ENCODE data around the gene OR10V1. TPM values are rescaled to one million over a fixed set of nuclear protein-coding genes. Genes with fewer than 3 reads are reported as not detected.
A peak's percentile ranks its signal among the peaks of the same experiment; 100 is the strongest.

The OR10V1 gene, protein sequence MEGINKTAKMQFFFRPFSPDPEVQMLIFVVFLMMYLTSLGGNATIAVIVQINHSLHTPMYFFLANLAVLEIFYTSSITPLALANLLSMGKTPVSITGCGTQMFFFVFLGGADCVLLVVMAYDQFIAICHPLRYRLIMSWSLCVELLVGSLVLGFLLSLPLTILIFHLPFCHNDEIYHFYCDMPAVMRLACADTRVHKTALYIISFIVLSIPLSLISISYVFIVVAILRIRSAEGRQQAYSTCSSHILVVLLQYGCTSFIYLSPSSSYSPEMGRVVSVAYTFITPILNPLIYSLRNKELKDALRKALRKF
- polyA plus RNA-seq (ENCODE audit: insufficient read length in 4 of 4): not detected

DNA sequence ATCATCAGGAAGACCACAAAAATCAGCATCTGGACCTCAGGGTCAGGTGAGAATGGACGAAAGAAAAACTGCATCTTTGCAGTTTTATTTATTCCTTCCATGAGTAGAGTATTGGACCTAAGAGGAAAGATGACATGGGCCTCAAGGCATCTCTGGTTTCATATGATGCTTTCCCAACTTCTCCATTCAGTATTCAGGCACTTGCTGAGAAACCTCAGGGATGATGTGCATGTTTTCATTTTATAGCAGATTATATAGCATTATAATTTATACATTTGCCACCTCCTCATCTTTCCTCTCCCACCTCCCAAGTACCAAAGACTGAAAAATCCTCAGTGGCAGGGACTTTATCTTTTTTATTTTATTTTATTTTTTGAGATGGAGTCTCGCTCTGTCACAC lies at the start of gene OR10V1:
Gene OR10V1 (minus strand): TSS at position 101 of the 400 bp plus-strand sequence. CDS start 0 bp downstream, at position 101.
- no peak for DNase-seq (ENCODE audit: low read depth in 4 of 4, low spot score in 3 of 4)

DNA sequence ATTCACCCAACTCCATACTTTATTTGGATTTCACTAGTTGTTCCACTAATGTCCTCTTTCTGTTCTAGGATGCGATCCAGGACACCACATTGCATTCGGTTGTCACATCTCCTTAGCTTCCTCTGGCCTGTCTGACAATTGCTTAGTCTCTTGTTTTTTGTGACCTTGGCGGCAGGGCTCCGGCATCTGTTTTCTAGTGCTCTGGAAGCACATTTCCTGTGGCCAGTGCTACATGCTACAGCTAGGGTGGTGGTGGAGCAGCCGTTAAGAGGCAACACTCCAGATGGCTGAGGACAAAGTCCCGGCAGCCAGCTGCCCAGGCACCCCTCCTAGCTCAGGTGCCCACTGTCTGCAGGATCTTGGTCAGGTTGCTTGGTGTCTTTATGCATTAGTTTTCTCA lies 48.3 kb upstream of the OR10V1 start:
- DNase-seq (ENCODE audit: low read depth in 4 of 4, low spot score in 3 of 4): no peak

DNA sequence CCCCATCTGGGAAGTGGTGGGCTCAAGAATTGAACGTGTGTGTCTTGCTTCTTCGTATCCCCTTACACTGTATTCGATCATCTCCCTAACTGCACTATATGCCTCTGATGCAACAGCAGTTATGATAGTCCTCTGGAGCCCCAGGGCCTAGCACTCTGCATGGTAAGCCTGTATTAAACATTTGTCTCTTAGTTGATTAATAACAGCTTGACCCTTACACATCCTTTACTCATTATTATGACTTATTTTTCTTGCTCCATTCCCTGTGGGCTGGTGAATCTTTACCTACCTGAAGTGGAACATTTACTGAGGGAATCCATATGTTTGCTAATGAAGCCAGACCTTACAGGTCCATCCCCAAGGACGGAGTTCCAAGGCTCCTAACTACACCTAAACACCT lies 47.1 kb upstream of the OR10V1 start:
- no peak for DNase-seq (ENCODE audit: low read depth in 4 of 4, low spot score in 3 of 4)

DNA sequence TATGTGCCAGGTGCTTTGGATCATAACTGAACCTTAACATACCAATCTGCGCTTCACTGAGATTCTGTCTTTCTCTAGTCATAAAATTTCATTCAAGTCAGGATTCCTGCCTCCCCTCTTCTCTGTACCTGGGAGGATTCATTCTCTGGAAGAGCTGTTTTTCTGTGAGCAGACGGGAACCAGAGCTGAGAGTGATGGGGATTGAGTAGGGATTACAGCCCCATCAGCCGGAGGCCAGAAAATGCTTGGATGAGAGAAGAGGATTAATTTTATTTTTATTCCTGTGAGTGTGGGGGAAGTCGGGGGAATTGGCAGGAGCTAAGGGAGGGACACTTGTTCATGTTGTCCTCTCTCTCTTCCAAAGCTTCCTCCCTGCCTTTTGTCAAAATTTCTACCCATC lies 46.3 kb upstream of the OR10V1 start:
- no peak for DNase-seq (ENCODE audit: low read depth in 4 of 4, low spot score in 3 of 4)

DNA sequence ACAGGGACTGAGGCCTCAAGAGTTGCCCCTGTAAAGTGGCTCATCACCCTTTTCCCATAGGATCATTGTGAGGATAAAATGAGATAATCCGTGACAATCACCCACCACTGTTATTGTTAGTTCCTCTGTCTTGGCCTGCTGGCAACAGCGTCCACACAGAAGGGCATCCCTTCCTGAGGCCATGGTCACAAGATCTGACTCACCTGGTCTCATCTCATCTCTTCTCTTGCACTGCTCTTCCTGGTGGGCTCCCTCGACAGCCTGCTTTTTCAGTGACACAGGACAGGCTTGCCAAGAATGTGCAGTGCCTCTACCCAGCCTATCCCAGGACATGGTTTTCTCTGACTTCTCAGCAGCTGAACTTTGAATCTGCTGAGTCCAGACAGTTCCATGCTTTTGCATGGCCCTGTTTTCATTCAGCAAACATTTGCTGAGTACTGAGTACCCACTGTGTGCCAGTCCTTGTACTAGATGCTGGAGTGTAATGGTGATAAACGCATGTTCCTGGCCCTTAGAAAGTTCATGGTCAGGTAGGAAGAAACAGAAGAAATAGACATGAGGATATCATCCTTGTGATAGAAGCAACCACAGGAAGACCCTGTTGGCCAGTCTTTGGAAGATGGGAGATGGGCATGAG lies 44.9 kb upstream of the OR10V1 start:
- DNase-seq (ENCODE audit: low read depth in 4 of 4, low spot score in 3 of 4): no peak

DNA sequence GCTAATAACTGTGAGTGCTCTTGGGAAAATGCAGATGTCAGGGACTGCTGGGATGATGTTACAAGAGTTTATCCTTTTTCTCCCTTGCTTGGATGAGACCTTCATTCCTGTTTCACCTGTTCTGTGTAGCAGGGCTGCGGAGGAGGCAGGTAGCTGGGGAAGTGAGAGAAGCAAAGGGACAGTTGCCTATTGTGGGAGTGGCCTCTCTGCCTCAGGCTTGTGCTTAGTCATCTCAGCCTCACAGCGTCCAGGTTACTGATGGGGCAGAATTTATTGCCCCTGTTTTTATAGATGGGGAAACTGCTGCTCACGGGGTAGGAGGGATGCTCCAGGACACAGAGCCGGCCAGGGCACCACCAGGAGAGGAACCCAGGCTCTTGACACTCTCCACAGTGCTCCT lies 43.2 kb upstream of the OR10V1 start:
- DNase-seq (ENCODE audit: low read depth in 4 of 4, low spot score in 3 of 4): no peak

DNA sequence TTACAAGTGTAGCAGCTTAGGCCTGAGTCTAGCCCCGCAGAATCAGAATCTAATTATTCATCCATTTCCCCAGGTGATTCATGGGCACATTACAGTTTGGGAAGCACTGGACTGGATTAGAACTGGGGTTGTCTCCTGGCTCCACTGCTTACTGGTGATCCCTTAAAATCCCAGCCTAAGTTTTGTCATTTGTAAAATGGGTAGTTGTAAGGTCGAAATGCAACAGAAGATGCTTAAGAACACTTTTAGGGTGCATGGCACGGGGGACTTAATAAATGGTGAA lies 42.9 kb upstream of the OR10V1 start:
- DNase-seq (ENCODE audit: low read depth in 4 of 4, low spot score in 3 of 4): no peak

DNA sequence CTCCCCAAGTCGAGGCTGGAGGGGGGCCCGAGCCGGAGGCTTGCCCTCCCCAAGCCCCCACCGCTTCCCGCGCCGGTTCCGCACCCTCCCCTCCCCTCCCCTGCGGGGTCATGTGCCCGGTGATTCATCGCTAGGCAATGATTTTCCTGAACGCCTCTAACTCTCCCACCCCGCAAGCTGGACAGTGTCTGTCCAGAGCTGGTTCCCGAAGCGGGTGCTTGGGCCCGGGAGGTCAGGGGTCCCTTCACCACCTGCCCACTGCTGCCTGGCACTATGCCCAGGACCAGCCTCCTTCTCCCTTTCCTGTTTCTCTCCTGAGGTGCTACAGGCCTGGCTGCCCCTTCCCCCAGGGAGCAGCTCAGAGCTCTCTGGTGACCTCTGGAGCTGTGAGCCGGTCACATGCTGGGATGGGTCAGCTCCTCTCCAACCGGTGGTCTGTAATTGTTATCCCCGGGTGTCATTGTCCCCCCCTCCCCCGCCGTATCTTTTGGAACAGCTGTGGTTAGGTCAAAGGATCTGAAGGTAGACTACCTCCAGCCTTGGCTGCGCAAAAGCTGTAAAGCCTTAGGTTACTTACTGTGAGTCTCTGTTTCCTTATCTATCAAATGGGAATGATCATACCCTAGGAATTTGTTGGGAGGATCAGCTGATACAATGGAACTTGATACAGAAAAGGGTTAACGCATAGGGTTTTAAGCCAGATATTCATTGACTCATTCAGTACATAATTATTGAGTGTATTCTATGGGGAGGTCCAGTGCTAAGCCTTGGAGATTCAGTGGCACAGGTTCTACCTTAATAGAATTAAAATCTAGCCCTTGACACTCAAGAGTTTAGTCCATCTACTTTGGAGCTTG lies 42.3 kb upstream of the OR10V1 start:
- DNase-seq (ENCODE audit: low read depth in 4 of 4, low spot score in 3 of 4): peak in 2 of 4 donors; percentile 25 to 31

DNA sequence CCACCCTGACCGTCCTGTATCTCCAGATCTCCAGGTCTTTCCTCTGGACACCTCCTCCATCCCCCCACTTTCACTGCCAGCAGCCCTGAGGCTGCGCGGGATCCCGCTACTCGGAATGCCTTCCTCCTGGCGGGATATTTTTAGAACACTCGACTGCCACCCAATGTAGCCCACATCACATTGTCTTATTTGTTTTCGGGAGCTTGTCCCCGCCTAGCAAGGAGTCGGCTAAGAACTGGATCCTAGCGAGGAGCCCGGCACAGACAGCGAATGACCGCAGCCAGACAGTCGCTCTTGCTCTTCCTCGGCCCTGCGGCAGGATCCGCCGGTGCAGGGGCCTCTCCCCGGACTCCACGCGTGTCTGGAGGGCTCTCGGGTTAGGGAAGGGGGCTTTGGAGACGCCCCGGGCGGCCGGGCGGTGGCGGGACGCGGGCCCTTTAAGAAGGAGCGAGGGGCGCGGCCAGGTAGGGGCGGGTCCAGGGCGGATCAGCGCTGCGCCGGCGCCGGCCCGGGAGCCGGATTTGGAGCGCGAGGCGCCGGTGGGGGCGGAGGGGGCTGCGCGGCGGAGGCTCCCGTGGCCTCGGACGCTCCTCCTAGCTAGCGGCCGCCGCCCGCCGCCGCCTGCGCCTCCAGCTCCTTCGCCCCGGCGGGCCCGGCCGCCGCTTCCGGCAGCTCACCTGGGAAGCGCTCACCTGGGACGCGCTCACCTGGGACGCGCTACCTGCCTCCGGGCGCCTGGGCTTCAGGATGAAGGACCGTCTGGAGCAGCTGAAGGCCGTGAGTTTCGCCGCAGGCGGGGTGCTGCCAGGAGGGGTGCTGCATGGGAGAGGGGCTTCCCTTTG lies 41.4 kb upstream of the OR10V1 start, which contains the start of gene STX3:
Gene STX3 (plus strand): TSS at position 518 of the 842 bp plus-strand sequence. CDS start 230 bp downstream, at position 748.
- peak in 3 of 4 donors; percentile 25 to 31 (median 27) for DNase-seq (ENCODE audit: low read depth in 4 of 4, low spot score in 3 of 4)

DNA sequence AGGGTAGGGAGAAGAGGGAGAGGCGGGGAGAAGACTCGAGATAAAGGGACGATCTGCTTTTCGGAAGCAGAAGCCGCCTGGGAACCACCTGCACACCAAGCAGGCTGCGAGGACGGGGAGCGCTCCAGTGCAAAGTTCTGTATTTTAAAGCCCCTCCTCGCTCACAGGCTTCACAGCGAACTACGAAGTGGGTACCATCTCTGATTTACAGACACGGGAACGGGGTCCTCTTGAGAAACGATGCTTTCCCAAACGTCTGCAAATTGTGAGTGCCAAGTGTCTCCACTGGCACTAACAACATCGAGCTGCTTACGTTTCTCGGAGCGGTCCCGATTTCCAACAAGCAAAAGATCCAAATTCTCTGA lies 40.8 kb upstream of the OR10V1 start:
- DNase-seq (ENCODE audit: low read depth in 4 of 4, low spot score in 3 of 4): no peak

DNA sequence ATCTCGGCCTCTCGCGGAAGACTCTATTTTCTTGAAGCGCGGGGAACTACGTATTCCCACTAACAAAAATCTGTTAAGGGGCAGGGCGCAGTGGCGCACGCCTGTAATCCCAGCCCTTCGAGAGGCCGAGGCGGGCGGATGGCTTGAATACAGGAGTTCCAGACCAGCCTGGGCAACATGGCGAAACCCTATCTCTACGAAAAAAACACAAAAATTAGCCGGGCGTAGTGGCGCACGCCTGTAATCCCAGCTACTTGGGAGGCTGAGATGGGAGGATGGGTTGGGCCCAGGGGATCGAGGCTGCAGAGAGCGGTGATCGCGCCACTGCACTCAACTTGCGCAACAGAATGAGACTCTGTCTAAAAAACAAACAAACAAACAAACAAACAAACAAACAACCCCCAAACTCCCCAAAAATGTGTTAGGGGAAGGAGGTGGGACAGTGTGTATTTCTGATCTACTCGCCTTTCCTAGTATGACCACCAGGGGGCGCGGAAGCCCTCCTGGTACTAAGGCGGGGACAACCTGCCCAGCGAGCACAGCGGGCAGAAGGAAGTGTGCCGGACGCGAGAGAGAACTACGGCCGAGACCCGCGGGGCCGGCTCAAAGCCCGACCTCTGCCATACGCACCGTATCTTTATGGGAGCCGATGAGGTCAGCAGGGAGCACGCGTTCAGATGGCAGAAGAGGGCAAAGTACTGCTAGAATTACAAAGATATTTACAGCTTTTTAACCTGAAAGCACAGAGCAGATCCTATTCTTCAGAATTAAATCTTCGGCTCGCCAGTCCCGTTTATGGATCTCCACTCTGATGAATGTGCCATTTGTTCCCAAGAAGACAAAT lies 40.2 kb upstream of the OR10V1 start:
- peak in 3 of 4 donors; percentile 50 to 66 (median 51) for DNase-seq (ENCODE audit: low read depth in 4 of 4, low spot score in 3 of 4)

DNA sequence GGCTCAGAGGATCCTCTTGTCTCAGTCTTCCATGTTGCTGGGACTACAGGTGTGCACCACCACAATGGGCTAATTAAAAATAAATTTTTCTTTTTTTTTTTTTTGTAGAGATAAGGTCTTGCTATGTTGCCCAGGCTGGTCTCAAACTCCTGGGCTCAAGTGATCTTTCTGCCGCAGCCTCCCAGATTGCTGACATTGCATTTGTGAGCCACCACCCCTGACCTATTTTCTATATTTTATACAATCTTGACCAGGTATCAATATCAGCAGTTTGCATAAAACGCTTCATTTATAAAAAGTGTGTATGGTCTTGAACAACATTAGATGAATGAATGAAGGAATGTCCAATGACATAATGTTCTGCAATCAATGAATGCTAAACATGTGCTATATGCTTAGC lies 32.5 kb upstream of the OR10V1 start:
- DNase-seq (ENCODE audit: low read depth in 4 of 4, low spot score in 3 of 4): no peak

DNA sequence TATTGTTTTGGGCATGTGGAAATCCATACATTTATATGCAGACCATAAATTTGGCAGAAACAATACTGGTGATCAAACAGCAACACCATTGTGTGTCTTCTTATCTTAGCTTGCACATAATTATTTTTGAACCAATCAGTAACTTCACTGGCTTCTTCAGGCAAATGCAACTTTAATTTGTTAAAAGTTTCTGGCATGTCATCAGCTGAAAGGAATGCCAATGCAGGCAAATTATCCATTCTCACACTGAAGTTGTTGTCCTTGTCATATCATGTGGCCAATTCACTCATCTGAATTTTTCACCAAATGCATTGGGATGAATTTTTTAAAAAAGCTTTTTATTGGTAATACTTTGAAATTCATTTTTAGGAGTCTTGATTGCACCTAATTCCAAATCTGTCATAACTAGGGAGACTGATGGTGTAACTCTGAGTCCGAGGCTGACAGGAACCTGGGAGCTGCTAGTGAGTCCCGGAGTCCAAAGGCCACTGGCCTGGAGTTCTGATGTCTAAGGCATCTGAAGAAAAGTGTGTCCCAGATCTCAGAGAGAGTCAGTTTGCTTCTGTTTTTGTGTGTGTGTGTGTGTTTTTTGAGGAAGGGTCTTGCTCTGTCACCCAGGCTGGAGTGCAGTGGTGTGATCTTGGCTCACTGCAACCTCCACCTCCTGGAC lies 17.4 kb upstream of the OR10V1 start:
- no peak for DNase-seq (ENCODE audit: low read depth in 4 of 4, low spot score in 3 of 4)

DNA sequence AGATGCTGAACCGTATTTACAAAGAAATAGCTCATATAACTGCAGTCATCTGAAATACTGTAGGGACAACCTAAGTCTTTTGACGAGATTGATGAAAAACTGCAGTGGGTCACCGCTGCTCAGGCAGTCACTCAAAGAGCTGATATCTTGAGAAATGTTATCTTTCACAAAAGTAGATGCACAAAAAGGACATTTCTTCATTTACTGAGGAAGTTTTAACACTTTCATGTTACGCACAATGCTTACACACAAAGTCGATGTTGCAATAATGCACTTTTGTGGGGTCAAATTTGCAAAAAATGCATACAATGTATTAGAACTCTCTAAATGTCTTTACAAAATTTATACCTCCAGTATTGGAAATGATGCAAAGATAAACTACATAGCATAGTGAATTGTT lies 16.2 kb upstream of the OR10V1 start:
- DNase-seq (ENCODE audit: low read depth in 4 of 4, low spot score in 3 of 4): no peak

DNA sequence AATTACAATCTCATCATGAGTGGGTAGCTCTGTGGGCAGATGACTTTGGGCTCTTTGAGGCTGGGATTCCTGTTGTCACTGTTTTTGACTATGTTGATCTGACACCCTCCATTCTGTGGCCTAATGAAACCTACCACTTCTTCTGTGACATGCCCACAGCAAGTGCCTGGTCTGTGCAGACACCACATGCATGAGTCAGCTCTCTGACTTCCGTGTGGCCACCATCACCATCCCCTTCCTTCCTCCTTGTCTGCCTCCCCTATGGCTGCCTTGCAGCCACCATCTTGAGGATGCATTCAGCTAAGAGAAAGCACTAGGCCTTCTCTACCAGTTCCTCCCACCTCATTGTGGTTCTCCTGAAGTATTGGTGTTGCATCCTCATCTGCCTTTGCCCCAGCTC lies 15.3 kb upstream of the OR10V1 start:
- DNase-seq (ENCODE audit: low read depth in 4 of 4, low spot score in 3 of 4): no peak

DNA sequence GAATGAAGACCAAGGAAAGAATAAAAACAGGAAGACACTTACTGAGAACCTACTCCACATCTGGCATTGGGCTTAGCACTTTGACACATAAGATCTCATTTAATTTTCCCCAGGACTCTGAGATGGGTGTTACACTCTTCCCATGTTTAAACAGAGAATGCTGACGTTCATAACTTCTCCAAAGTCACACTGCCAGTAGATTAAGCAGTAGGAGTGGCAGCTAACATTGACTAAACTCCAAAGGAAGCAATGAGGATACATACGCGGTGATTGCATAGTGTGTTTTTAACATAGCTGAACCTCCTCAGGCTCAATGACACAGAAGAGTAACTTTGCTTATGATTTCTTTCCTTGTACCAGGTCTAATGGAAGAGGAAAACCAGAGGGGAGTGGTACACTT lies 14.5 kb upstream of the OR10V1 start:
- no peak for DNase-seq (ENCODE audit: low read depth in 4 of 4, low spot score in 3 of 4)

DNA sequence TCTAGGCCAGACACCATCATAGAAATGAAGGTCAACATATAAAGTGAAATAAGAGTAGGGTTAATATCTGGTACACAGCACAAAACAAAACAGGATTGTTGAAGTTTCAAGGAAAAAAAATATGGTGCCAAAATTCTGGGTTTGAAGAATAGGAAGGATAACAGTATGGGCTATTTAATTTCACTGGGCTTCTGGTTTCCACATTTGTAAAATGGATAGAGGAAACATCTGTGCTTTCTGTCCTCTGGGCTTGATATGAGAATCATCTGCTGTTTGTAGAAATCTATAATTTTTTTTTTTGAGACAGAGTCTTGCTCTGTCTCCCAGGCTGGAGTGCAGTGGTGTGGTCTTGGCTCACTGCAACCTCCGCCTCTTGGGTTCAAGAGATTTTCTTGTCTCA lies 13.8 kb upstream of the OR10V1 start:
- DNase-seq (ENCODE audit: low read depth in 4 of 4, low spot score in 3 of 4): no peak

DNA sequence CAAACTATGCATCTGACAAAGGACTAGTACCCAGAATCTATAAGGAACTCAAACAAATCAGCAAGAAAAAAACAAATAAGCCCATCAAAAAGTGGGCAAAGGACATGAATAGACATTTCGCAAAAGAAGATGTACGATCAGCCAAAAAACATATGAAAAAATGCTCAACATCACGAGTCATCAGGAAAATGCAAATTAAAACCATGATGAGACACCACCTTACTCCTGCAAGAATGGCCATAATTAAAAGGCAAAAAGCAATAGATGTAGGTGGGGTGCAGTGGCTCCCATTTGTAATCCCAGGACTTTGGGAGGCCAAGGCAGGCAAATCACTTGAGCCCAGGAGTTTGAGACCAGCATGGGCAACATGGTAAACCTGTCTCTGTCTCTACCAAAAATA lies 10.4 kb upstream of the OR10V1 start:
- no peak for DNase-seq (ENCODE audit: low read depth in 4 of 4, low spot score in 3 of 4)

DNA sequence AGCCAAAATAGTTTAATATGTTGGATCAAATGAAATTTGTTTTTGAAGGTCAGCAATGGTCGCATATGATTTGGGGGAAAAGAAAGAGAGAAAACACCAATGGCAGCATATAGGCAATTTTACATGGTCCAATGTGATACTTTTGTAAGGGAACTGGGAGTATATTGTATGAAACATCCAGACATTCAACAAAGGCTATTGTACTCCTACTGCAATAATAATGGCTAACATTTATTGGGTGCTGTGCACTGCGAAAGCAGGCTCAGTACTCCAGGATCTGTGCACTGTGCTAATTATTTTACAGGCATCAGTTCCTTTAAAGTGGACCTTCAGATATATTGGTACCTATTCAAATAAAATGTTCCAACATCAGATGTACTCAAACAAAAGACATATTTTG lies 5.9 kb upstream of the OR10V1 start:
- no peak for DNase-seq (ENCODE audit: low read depth in 4 of 4, low spot score in 3 of 4)

Measured in left renal pelvis (tissue), 4 donors.